Measurements from ENCODE around the gene VPS8.

GRCh38 chr3:185084402-185084801 lies 272.4 kb downstream of the VPS8 start:
- TF ChIP-seq CTCF (tag by site-specific recombination; IDR thresholded peaks at IDR 0.05), result no peak
- no peak for TF ChIP-seq ZNF350 (tag by site-specific recombination; IDR thresholded peaks at IDR 0.05)
- no peak for TF ChIP-seq PATZ1 (tag by site-specific recombination; IDR thresholded peaks at IDR 0.05)
- TF ChIP-seq PRDM6 (tag by site-specific recombination; IDR thresholded peaks at IDR 0.05), result no peak

All from HEK293 (cell line).